Heart right ventricle (tissue), 16 donors: ENCODE results near the gene HPS1. TPM values are rescaled to one million over a fixed set of nuclear protein-coding genes. Genes with fewer than 3 reads are reported as not detected.

Experiments used
- ATAC-seq, 8 donors: fragments of 200-7000 bp; cut with Tn5 transposase; one replicate each; pipeline ENCODE4 v1.9.1; 2020; ENCODE audit warnings: mild to moderate bottlenecking in 8 of 8, moderate library complexity in 8 of 8, moderate number of reproducible peaks in 1 of 8
- DNase-seq, 2 donors: peaks; one replicate each; pipeline ENCODE4 v3.0.0-alpha.2; 2020
- H3K27ac ChIP-seq, 10 donors: fragments of 200-600 bp; sonication (generic) in 2 of 10; one replicate each; pipeline versions ENCODE4 v1.5.0 to v1.8.0; 2020 to 2022; ENCODE audit warnings: mild to moderate bottlenecking in 3 of 10
- H3K27me3 ChIP-seq, 7 donors: fragments of 200-600 bp; one replicate each; pipeline ENCODE4 v1.8.0; 2021 to 2022; ENCODE audit warnings: mild to moderate bottlenecking in 2 of 7
- H3K36me3 ChIP-seq, 9 donors: fragments of 200-600 bp; sonication (generic) in 1 of 9; one replicate each; pipeline versions ENCODE4 v1.5.0 to v1.8.0; 2020 to 2022; ENCODE audit warnings: mild to moderate bottlenecking in 2 of 9
- H3K4me1 ChIP-seq, 9 donors: fragments of 200-600 bp; sonication (generic) in 1 of 9; one replicate each; pipeline versions ENCODE4 v1.5.0 to v1.8.0; 2020 to 2022; ENCODE audit warnings: mild to moderate bottlenecking in 4 of 9
- H3K4me3 ChIP-seq, 10 donors: fragments of 200-600 bp; sonication (generic) in 2 of 10; one replicate each; pipeline versions ENCODE4 v1.5.0 to v1.8.0; 2020 to 2022; ENCODE audit warnings: mild to moderate bottlenecking in 7 of 10, moderate library complexity in 2 of 10
- H3K9me3 ChIP-seq, 11 donors: fragments of 200-600 bp in 10 of 11; sonication (generic) in 2 of 11; one replicate each; pipeline versions ENCODE4 v1.5.0 to v1.8.0; 2013 to 2022; ENCODE audit warnings: mild to moderate bottlenecking in 2 of 11, control low read depth in 1 of 11, moderate library complexity in 1 of 11
- WGBS, 2 donors: extraction: QIAGEN DNeasy Blood & Tissue Kit; methylation state at CpG; one replicate each; pipeline ENCODE4 v1.1.7; 2013; ENCODE audit warnings: inconsistent platforms in 1 of 2; 5-methylcytosine and 5-hydroxymethylcytosine counted together
- intact Hi-C, 10 donors: fragments of 100-400 bp; cut with DNase I; formaldehyde crosslinking; loops; one replicate each; pipeline versions ENCODE4 v1.11.1 to v1.14.2; 2022
- polyA plus RNA-seq, 2 donors: library from polyadenylated mRNA; stranded (reverse); fragments of 200-250 nt; gene quantifications; one replicate each; pipeline ENCODE4 v1.2.3, GENCODE V29; 2013
- total RNA-seq, 10 donors: library from RNA; stranded (reverse); fragmentation: NEBNext Ultra II Directional in 3 of 10; extraction: Animal tissue kit (Norgen Biotek cat#: 25700) in 3 of 10; gene quantifications; one replicate each; pipeline versions ENCODE4 v1.2.1 to v1.2.4, GENCODE V29; 2021 to 2023
- TF ChIP-seq, protein P1 (sequence below), 9 donors: fragments of 200-600 bp; sonication (generic) in 2 of 9; IDR thresholded peaks; one replicate each; pipeline versions ENCODE4 v1.5.0 to v1.8.0; 2021 to 2022; ENCODE audit warnings: antibody characterized with exemption in 9 of 9, mild to moderate bottlenecking in 5 of 9, moderate library complexity in 1 of 9
- donor health status: Arrhythmogenic right ventricular cardiomyopathy.
- donor health status: ischemic (EF 13 %, LVEDD 7.1; RV severe dilation, severe dysfunction).
- donor health status: healthy with polysubstance abuse.
- donor health status: DM: no; HTN: yes; CAD: no.
- donor health status: DM: no; HTN: no; CAD: no.
- donor health status: ischemic (EF 25% LVEDD 6.9; RV normal size, moderate dysfunction).
- donor health status: ischemic (EF 25% LVEDD 5.7; RV mildly dilated, moderate dysfunction).
- donor health status: healthy.
- donor health status: DM: yes; HTN: yes; CAD: no.
- donor health status: Ischemic cardiomyopathy.
- donor health status: ischemic (EF 35%, LVEDD 5.7; RV mildly dilated, moderate dysfunction).
- donor health status: nonischemic (EF 11% LVEDD 7.7; RV severe dilation, severe dysfunction).
- donor health status: DM: yes; HTN: yes; CAD: no.
- donor health status: PGD.
- donor health status: ischemic (EF 29% LVEDD 5.4; RV normal size, mild dysfunction).
- donor health status: nonischemic (EF 23%, LVEDD 6.1; RV moderate dilation, normal function).

HPS1 gene
- total and polyA plus RNA-seq, 12 donors, result 21.2 to 54.3 (median 33.4) TPM

DNA sequence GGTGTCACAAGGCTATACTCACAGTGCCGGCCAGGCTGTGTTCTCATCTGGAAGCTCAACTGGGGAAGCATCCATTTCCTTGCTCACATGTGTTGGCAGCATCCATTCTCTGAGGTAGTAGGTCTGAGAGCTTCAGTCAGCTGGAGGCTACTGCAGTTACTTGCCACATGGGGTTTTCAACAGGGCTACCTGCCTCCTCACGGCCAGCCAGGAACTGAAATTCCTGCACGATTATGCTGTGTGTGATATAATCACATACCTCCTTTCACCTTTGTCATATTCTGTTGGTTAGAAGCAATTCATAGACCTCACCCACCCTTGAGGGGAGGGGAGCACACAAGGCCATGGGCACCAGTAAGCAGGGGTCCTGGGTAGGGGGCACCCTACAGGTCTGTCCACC lies 69.2 kb downstream of the HPS1 start:
- no peak overlapping the region for H3K27ac ChIP-seq
- 94 to 99% methylated on average over 3 of the region's 3 CpGs for WGBS, 2 donors
- TF ChIP-seq, protein P1, sequence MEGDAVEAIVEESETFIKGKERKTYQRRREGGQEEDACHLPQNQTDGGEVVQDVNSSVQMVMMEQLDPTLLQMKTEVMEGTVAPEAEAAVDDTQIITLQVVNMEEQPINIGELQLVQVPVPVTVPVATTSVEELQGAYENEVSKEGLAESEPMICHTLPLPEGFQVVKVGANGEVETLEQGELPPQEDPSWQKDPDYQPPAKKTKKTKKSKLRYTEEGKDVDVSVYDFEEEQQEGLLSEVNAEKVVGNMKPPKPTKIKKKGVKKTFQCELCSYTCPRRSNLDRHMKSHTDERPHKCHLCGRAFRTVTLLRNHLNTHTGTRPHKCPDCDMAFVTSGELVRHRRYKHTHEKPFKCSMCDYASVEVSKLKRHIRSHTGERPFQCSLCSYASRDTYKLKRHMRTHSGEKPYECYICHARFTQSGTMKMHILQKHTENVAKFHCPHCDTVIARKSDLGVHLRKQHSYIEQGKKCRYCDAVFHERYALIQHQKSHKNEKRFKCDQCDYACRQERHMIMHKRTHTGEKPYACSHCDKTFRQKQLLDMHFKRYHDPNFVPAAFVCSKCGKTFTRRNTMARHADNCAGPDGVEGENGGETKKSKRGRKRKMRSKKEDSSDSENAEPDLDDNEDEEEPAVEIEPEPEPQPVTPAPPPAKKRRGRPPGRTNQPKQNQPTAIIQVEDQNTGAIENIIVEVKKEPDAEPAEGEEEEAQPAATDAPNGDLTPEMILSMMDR (IDR thresholded peaks at IDR 0.05), result no peak
- DNase-seq (no peak), ATAC-seq (no peak)
- H3K4me1 ChIP-seq, result peaks cover 0 to 25% (median 6%) of the 10 kb centered on the region in 9 donors
- no peak overlapping the region for H3K4me3 ChIP-seq
- H3K36me3 ChIP-seq, result peaks cover 0 to 10% (median 0%) of the 10 kb centered on the region in 9 donors
- H3K9me3 ChIP-seq, result peaks cover 0 to 6% (median 0%) of the 10 kb centered on the region in 11 donors
- no peaks in the 10 kb centered on the region for H3K27me3 ChIP-seq
- intact Hi-C loops, result no loop called here

DNA sequence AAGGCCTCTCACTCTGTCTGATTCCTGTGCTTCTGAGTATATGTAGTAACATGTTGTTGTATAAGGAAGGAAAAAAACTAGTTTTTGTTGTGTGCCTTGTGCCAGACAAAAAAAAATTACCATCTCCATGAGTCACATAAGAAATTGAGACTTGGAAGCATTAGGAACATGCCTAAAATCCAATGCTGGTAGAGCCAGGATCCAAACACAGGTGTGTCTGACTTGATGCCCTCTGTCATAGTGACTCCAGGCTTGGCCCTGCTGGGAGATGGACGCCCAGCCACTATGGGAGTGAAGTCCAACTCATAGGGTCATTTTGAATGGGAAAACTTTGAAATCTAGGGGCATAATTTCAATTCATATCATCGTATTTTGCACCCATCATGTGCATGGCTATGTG lies 69.7 kb downstream of the HPS1 start:
- intact Hi-C loops, result no loop called here
- ATAC-seq (no peak), DNase-seq (no peak)
- H3K36me3 ChIP-seq, result peaks cover 0 to 7% (median 0%) of the 10 kb centered on the region in 9 donors
- peaks cover 0 to 3% (median 0%) of the 10 kb centered on the region in 7 donors for H3K27me3 ChIP-seq
- TF ChIP-seq, protein P1 (IDR thresholded peaks at IDR 0.05), result no peak
- H3K4me1 ChIP-seq, result peaks cover 0 to 25% (median 6%) of the 10 kb centered on the region in 9 donors
- 94 to 99% methylated on average over 2 of the region's 2 CpGs for WGBS, 2 donors
- H3K9me3 ChIP-seq, result peaks cover 0 to 6% (median 0%) of the 10 kb centered on the region in 11 donors
- H3K4me3 ChIP-seq, result no peak overlapping the region
- no peak overlapping the region for H3K27ac ChIP-seq

DNA sequence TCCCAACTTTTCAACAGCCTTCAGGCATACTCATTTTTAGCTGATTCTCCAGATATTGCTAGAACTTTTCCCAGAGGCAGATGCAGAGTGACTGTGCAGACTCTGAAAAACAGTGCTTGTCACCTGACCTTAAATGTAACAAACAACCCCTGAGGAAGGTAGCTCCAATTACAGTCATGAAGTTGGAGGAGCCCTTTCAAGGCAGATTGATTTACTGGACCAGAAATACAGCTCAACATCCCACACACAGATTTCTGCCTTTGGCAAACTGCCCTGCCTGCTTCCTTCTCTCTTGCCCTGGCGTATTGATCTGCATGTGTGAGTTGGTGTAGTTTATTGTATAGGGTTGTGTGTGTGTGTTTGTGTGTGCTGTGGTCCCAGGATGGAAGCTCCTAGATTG lies 70.2 kb downstream of the HPS1 start:
- H3K36me3 ChIP-seq, result peaks cover 0 to 7% (median 0%) of the 10 kb centered on the region in 9 donors
- H3K4me1 ChIP-seq, result peaks cover 0 to 25% (median 6%) of the 10 kb centered on the region in 9 donors
- DNase-seq, result no peak
- WGBS, 2 donors, result 84% methylated on average over 1 of the region's 1 CpG
- peaks cover 0 to 6% (median 0%) of the 10 kb centered on the region in 11 donors for H3K9me3 ChIP-seq
- no peak for ATAC-seq
- peaks cover 0 to 3% (median 0%) of the 10 kb centered on the region in 7 donors for H3K27me3 ChIP-seq
- no peak overlapping the region for H3K27ac ChIP-seq
- intact Hi-C loops, result no loop called here
- H3K4me3 ChIP-seq, result no peak overlapping the region
- TF ChIP-seq, protein P1 (IDR thresholded peaks at IDR 0.05), result no peak

- H3K27ac ChIP-seq, result no peak overlapping the region
- TF ChIP-seq, protein P1 (IDR thresholded peaks at IDR 0.05), result no peak
- peaks cover 0 to 32% (median 6%) of the 10 kb centered on the region in 9 donors for H3K4me1 ChIP-seq
- peaks cover 0 to 6% (median 0%) of the 10 kb centered on the region in 11 donors for H3K9me3 ChIP-seq
- H3K36me3 ChIP-seq, result peaks cover 0 to 7% (median 0%) of the 10 kb centered on the region in 9 donors
- intact Hi-C loops, result no loop called here
- DNase-seq, result no peak
- no peak overlapping the region for H3K4me3 ChIP-seq
- ATAC-seq, result peak in 5 of 8 donors; percentile 37 to 64 (median 38)
- 46 to 47% methylated on average over 8 of the region's 8 CpGs for WGBS, 2 donors
- peaks cover 0 to 3% (median 0%) of the 10 kb centered on the region in 7 donors for H3K27me3 ChIP-seq
Measured at GRCh38 chr10:98374217-98374985, 72.3 kb downstream of the HPS1 start.
